Cardiac fibroblast (primary cell): ENCODE measurements around the gene ADAMTS15.

Source experiments
- DNase-seq, 2 donors: peaks; one replicate each; pipeline versions ENCODE4 v3.0.0 to v3.0.0-alpha.2; 2010; ENCODE audit warnings: low read depth in 2 of 2
- H3K4me3 ChIP-seq, 2 donors: replicated peaks in 1 of 2; 1 replicate in 1 of 2; 2 replicates in 1 of 2; pipeline ENCODE4 v1.5.1; 2011; ENCODE audit warnings: low read depth in 2 of 2, low read length in 2 of 2, mild to moderate bottlenecking in 2 of 2, moderate library complexity in 1 of 2
- CTCF ChIP-seq: IDR thresholded peaks from one replicate; pipeline ENCODE4 v1.5.1; 2011; ENCODE audit warnings: low read depth, mild to moderate bottlenecking, low read length, inconsistent platforms

ADAMTS15 gene

DNA sequence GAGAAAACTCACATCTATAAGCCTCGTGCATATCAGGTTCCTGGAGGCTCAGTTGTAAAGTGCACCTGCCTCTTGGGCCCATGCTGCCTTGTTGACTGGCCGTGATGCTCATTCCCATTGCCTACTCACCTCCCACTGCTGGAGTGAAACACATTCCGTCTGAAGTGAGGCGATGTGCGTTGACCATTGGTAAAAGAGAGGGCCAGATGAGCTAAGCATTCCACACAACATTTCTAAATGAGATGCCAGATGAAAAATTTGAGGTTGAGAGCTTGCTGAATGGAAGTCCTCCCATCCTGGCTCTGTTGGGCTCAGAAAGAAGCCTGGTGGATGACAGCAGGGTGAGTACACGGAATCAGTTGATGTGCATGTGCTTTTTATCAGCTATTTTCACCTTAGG is 8.6 kb upstream of the ADAMTS15 start:
- DNase-seq = no peak
- H3K4me3 ChIP-seq = no peak overlapping the region
- TF ChIP-seq CTCF = no peak

DNA sequence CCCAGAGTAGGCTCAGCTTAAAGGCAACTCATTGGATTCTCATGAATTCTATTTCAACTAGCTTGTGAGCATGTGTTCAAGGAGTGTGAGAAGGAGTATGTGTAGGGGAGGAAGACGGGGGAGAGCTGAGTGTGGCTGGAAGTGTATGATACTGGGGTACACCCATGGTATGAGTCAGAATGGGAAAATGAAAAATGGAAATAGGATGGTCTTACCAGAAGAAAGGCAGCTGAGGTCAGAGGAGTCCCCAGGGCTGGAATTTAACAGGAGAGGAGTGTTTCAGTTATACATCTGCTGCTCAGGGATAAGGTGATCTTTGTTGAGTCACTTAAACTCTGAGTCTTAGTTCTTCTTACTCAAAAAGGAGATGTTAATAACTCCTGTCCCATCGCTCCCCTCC is 6.7 kb upstream of the ADAMTS15 start:
- TF ChIP-seq CTCF = no peak
- DNase-seq = no peak

GRCh38 chr11:130442737-130443136 is 5.7 kb upstream of the ADAMTS15 start:
- no peak for TF ChIP-seq CTCF
- DNase-seq = no peak

More for the DNA sequence above, 6.7 kb upstream of the ADAMTS15 start:
- no peak overlapping the region for H3K4me3 ChIP-seq

GRCh38 chr11:130445788-130446187 is 2.7 kb upstream of the ADAMTS15 start:
- no peak for DNase-seq
- H3K4me3 ChIP-seq = no peak overlapping the region
- no peak for TF ChIP-seq CTCF

More at GRCh38 chr11:130442737-130443136, 5.7 kb upstream of the ADAMTS15 start:
- no peak overlapping the region for H3K4me3 ChIP-seq

DNA sequence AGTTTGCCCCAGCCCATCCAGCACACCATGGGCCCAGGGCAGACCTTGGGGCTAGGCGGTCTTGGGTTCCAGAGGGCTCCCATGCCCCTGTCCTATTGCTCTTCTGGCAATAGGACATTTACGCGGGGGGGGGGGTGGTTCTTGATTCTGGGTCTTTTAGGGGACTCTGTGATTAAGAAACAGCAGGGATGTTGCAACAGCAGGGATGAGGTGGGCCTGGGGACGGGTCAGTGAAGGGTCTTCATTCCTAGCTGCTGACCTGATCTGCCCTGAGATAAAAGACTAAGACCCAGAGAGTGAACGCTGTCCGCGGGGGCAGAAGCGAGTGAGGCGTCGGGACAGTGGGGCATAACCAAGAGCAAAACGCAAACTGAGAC is 418 bp upstream of the ADAMTS15 start:
- DNase-seq = no peak
- no peak for TF ChIP-seq CTCF
- H3K4me3 ChIP-seq = peak overlapping the region; percentile 66 to 83

DNA sequence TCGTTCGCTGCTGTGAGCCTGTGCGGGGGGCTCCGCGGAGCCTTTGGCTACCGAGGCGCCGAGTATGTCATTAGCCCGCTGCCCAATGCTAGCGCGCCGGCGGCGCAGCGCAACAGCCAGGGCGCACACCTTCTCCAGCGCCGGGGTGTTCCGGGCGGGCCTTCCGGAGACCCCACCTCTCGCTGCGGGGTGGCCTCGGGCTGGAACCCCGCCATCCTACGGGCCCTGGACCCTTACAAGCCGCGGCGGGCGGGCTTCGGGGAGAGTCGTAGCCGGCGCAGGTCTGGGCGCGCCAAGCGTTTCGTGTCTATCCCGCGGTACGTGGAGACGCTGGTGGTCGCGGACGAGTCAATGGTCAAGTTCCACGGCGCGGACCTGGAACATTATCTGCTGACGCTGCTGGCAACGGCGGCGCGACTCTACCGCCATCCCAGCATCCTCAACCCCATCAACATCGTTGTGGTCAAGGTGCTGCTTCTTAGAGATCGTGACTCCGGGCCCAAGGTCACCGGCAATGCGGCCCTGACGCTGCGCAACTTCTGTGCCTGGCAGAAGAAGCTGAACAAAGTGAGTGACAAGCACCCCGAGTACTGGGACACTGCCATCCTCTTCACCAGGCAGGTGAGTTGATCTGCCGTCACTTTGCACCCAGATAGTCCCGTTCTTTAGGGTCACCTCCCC is 1.0 kb downstream of the ADAMTS15 start:
- peak overlapping the region; percentile 66 to 83 for H3K4me3 ChIP-seq
- no peak for TF ChIP-seq CTCF
- peak in 1 of 2 donors; percentile 29 for DNase-seq
